SK-N-SH (cell line): Measurements from ENCODE around the gene MRPS9. TPM values are rescaled to one million over a fixed set of nuclear protein-coding genes. Genes with fewer than 3 reads are reported as not detected.

Experiments used
- CTCF ChIA-PET: fragments of 300-600, 350-600 bp; formaldehyde crosslinking; extraction: SDS; loops from one replicate; lab custom pipeline; 2021; lab: Yijun Ruan, JAX
- POLR2A ChIA-PET: fragments of 350-600 bp; sonication (Branson Sonifier 250); formaldehyde crosslinking; extraction: SDS; loops from one replicate; lab custom pipeline; 2020; ENCODE audit warnings: antibody characterized with exemption, inconsistent platforms; lab: Yijun Ruan, JAX
- DNase-seq: peaks from one replicate; pipeline ENCODE4 v3.0.0; 2012
- H2AFZ ChIP-seq: fragments of 200-600 bp; sonication (generic); 2 replicates; pipeline ENCODE4 v1.8.1; 2016; ENCODE audit warnings: antibody characterized with exemption, mild to moderate bottlenecking, low read depth
- H3F3A ChIP-seq: fragments of 200-600 bp; sonication (generic); replicated peaks from 2 replicates; pipeline ENCODE3; 2016; ENCODE audit warnings: antibody characterized with exemption, mild to moderate bottlenecking; ENCODE audit not compliant: insufficient read depth
- H3K27ac ChIP-seq, 2 experiments: fragments of 200-500 bp in 1 of 2; fragments of 200-600 bp in 1 of 2; sonication (Bioruptor generic) in 1 of 2; sonication (generic), shearing (Covaris generic) in 1 of 2; 2 replicates each; pipeline versions ENCODE4 v1.5.1 to v1.6.1; 2014 to 2016; ENCODE audit warnings: low read depth in 2 of 2, inconsistent platforms in 1 of 2, low read length in 1 of 2, mild to moderate bottlenecking in 1 of 2, mixed read lengths in 1 of 2
- H3K27me3 ChIP-seq: fragments of 200-600 bp; sonication (generic), shearing (Covaris generic); 2 replicates; pipeline ENCODE4 v1.6.1; 2016; ENCODE audit warnings: mixed run types; ENCODE audit not compliant: insufficient read depth
- H3K36me3 ChIP-seq, 2 experiments: fragments of 200-500 bp in 1 of 2; fragments of 200-600 bp in 1 of 2; sonication (Bioruptor generic) in 1 of 2; sonication (generic) in 1 of 2; replicated peaks in 1 of 2; 2 replicates each; pipeline versions ENCODE3 to v1.5.1; 2014 to 2016; ENCODE audit warnings: low read length in 1 of 2, mild to moderate bottlenecking in 1 of 2; ENCODE audit not compliant: insufficient read depth in 2 of 2, control insufficient read depth in 1 of 2
- H3K4me1 ChIP-seq, 2 experiments: fragments of 200-500 bp in 1 of 2; fragments of 200-600 bp in 1 of 2; sonication (Bioruptor generic) in 1 of 2; sonication (generic), shearing (Covaris generic) in 1 of 2; 2 replicates each; pipeline versions ENCODE4 v1.5.1 to v1.6.1; 2014 to 2016; ENCODE audit warnings: low read depth in 1 of 2, low read length in 1 of 2, mixed run types in 1 of 2; ENCODE audit not compliant: insufficient read depth in 2 of 2, control insufficient read depth in 1 of 2
- H3K4me2 ChIP-seq: fragments of 200-600 bp; sonication (generic), shearing (Covaris generic); 2 replicates; pipeline ENCODE4 v1.6.1; 2017; ENCODE audit warnings: mixed run types
- H3K4me3 ChIP-seq, 2 experiments: fragments of 200-500 bp in 1 of 2; fragments of 200-600 bp in 1 of 2; sonication (Bioruptor generic) in 1 of 2; sonication (generic), shearing (Covaris generic) in 1 of 2; 2 replicates each; pipeline versions ENCODE4 v1.5.1 to v1.8.1; 2014 to 2016; ENCODE audit warnings: low read depth in 2 of 2, inconsistent platforms in 1 of 2, low read length in 1 of 2, mild to moderate bottlenecking in 1 of 2, mixed read lengths in 1 of 2, moderate library complexity in 1 of 2
- H3K79me2 ChIP-seq: fragments of 200-600 bp; sonication (generic); 2 replicates; pipeline ENCODE4 v1.8.1; 2017; ENCODE audit warnings: mild to moderate bottlenecking; ENCODE audit not compliant: insufficient read depth
- H3K9ac ChIP-seq: fragments of 200-600 bp; sonication (generic); 2 replicates; pipeline ENCODE4 v1.6.1; 2017; ENCODE audit warnings: mixed run types
- H3K9me2 ChIP-seq: fragments of 200-600 bp; sonication (generic); 2 replicates; pipeline ENCODE4 v1.6.1; 2017; ENCODE audit warnings: mixed run types
- H3K9me3 ChIP-seq: fragments of 200-600 bp; sonication (generic); 2 replicates; pipeline ENCODE4 v1.6.1; 2017; ENCODE audit warnings: mixed run types, mild to moderate bottlenecking, moderate library complexity
- H4K20me1 ChIP-seq: fragments of 200-600 bp; sonication (generic); 2 replicates; pipeline ENCODE4 v1.6.1; 2017; ENCODE audit warnings: mild to moderate bottlenecking, mixed run types; ENCODE audit not compliant: insufficient read depth
- CHD2 ChIP-seq: fragments of 150-350 bp; IDR thresholded peaks from 2 replicates; pipeline ENCODE4 v1.6.1; 2018; ENCODE audit warnings: low read length; ENCODE audit not compliant: partially characterized antibody
- ELF1 ChIP-seq: IDR thresholded peaks from 2 replicates; pipeline ENCODE4 v1.4.0; 2012
- FOXJ3 ChIP-seq: sonication (generic); formaldehyde crosslinking; IDR thresholded peaks from 2 replicates; pipeline ENCODE4 v1.5.1; 2020; ENCODE audit warnings: mild to moderate bottlenecking, missing genetic modification reagents
- GABPA ChIP-seq: IDR thresholded peaks from 2 replicates; pipeline ENCODE4 v1.4.0; 2012; ENCODE audit warnings: low read depth, mild to moderate bottlenecking
- MAX ChIP-seq: IDR thresholded peaks from 2 replicates; pipeline ENCODE4 v1.4.0; 2012; ENCODE audit warnings: low read depth
- MEF2A ChIP-seq: IDR thresholded peaks from 2 replicates; pipeline ENCODE4 v1.4.0; 2012; ENCODE audit warnings: low read depth, borderline replicate concordance
- MXI1 ChIP-seq: IDR thresholded peaks from 2 replicates; pipeline ENCODE4 v1.6.1; 2012; ENCODE audit warnings: mild to moderate bottlenecking, low read depth, low read length, improper control_type of control experiment
- RAD21 ChIP-seq: IDR thresholded peaks from 2 replicates; pipeline ENCODE4 v1.6.1; 2012; ENCODE audit warnings: mild to moderate bottlenecking, low read length
- RFX5 ChIP-seq: IDR thresholded peaks from 2 replicates; pipeline ENCODE4 v1.6.1; 2012; ENCODE audit warnings: mild to moderate bottlenecking, improper control_type of control experiment, low read length
- TAF1 ChIP-seq: IDR thresholded peaks from 2 replicates; pipeline ENCODE4 v1.6.1; 2012; ENCODE audit warnings: low read depth, mild to moderate bottlenecking, low read length, moderate library complexity, borderline replicate concordance
- USF2 ChIP-seq: fragments of 150-350 bp; IDR thresholded peaks from 2 replicates; pipeline ENCODE4 v1.6.1; 2017; ENCODE audit warnings: antibody characterized with exemption, low read length, low read depth, borderline replicate concordance
- YY1 ChIP-seq: IDR thresholded peaks from 2 replicates; pipeline ENCODE4 v1.4.0; 2012; ENCODE audit warnings: low read depth, mild to moderate bottlenecking
- WGBS: methylation state at CpG from one replicate; pipeline ENCODE4 v1.1.6; 2017; ENCODE audit warnings: low lambda C conversion rate; 5-methylcytosine and 5-hydroxymethylcytosine counted together
- polyA plus RNA-seq, 3 experiments: library from polyadenylated mRNA; depleted of rRNA; stranded (reverse); fragments of >200 nt; gene quantifications; 2 replicates each; pipeline ENCODE4 v1.2.3, GENCODE V29; 2012
- TF ChIP-seq, protein P1 (sequence below): IDR thresholded peaks from 2 replicates; pipeline ENCODE4 v1.4.0; 2012; ENCODE audit warnings: low read depth, borderline replicate concordance
- TF ChIP-seq, protein P2 (sequence below): IDR thresholded peaks from 2 replicates; pipeline ENCODE4 v1.4.0; 2012; ENCODE audit warnings: low read depth, borderline replicate concordance
- TF ChIP-seq, protein P3 (sequence below): IDR thresholded peaks from 2 replicates; pipeline ENCODE4 v1.6.1; 2012; ENCODE audit warnings: mild to moderate bottlenecking, low read depth, low read length, moderate library complexity
- TF ChIP-seq, protein P4 (sequence below): fragments of 200-600 bp; sonication (generic); IDR thresholded peaks from 2 replicates; pipeline ENCODE4 v1.6.1; 2017; ENCODE audit warnings: antibody characterized with exemption, mild to moderate bottlenecking, moderate library complexity

MRPS9 gene
- polyA plus RNA-seq, 1 of the 3 experiments (the other 2 are of a cell fraction): 31.8 TPM

DNA sequence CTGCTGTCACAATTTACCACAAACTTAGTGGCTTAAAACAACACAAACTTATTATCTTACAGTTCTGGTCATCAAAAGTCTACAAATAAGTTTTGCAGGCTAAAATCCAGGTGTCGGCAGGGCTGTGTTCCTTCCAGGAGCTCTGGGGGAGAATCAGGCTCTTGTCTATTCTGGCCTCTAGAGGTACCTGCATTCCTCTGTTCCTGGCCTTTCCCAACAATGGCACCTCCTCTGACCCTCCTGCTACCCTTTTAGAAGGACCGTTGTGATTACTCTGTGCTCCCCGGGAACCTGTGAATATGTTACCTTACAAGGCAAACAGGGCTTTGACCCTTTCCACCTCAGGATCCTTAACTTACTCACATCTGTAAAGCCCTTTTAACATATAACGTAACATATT lies 98.5 kb downstream of the MRPS9 start:
- Histone ChIP-seq H2AFZ (no peak overlapping the region), H3K27ac (no peak overlapping the region), H3F3A (no peaks in the 10 kb centered on the region), H3K9me2 (no peaks in the 10 kb centered on the region), H3K27me3 (no peaks in the 10 kb centered on the region; the same call in 1 of the 2 replicates), H3K9me3 (no peaks in the 10 kb centered on the region), H4K20me1 (no peaks in the 10 kb centered on the region), H3K4me3 (no peak overlapping the region), H3K4me2 (no peak overlapping the region), H3K4me1 (no peaks in the 10 kb centered on the region), H3K36me3 (no peaks in the 10 kb centered on the region), H3K79me2 (no peaks in the 10 kb centered on the region), H3K9ac (no peak overlapping the region)
- no peak for TF ChIP-seq TAF1
- no peak for TF ChIP-seq RFX5
- no peak for TF ChIP-seq MXI1
- no peak for TF ChIP-seq ELF1
- no peak for TF ChIP-seq CHD2
- TF ChIP-seq, protein P1, sequence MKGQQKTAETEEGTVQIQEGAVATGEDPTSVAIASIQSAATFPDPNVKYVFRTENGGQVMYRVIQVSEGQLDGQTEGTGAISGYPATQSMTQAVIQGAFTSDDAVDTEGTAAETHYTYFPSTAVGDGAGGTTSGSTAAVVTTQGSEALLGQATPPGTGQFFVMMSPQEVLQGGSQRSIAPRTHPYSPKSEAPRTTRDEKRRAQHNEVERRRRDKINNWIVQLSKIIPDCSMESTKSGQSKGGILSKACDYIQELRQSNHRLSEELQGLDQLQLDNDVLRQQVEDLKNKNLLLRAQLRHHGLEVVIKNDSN: no peak
- TF ChIP-seq GABPA: no peak
- TF ChIP-seq, protein P2, sequence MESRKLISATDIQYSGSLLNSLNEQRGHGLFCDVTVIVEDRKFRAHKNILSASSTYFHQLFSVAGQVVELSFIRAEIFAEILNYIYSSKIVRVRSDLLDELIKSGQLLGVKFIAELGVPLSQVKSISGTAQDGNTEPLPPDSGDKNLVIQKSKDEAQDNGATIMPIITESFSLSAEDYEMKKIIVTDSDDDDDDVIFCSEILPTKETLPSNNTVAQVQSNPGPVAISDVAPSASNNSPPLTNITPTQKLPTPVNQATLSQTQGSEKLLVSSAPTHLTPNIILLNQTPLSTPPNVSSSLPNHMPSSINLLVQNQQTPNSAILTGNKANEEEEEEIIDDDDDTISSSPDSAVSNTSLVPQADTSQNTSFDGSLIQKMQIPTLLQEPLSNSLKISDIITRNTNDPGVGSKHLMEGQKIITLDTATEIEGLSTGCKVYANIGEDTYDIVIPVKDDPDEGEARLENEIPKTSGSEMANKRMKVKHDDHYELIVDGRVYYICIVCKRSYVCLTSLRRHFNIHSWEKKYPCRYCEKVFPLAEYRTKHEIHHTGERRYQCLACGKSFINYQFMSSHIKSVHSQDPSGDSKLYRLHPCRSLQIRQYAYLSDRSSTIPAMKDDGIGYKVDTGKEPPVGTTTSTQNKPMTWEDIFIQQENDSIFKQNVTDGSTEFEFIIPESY: no peak
- CTCF ChIA-PET: interaction anchor here (1.0 to 1.3 kb wide), 2 partner anchors 22 to 100 kb away, joined by 4 to 7 read pairs; no protein-coding TSS in a partner anchor
- POLR2A ChIA-PET: no interaction called here
- DNase-seq: no peak
- WGBS: 67% methylated on average over 4 of the region's 4 CpGs

DNA sequence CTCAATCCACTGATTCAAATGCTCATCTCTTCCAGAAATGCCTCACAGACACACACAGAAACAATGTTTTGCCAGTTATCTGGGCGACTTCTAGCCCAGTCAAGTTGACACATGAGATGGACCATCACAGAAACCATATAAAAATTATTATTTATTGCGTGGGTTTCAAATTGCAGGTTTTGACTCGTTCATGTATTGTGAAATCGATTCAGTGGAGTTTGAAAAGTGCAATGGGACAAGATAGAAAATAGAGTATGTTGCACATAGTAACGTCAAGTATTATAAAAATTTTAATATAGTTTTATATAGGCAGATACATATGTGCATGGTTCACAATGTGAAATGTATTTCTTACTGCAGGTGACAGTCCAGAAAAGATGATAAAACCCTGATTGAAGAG lies 100.8 kb downstream of the MRPS9 start:
- no peaks in the 10 kb centered on the region for H3K79me2 ChIP-seq
- no peak for TF ChIP-seq YY1
- TF ChIP-seq, protein P3, sequence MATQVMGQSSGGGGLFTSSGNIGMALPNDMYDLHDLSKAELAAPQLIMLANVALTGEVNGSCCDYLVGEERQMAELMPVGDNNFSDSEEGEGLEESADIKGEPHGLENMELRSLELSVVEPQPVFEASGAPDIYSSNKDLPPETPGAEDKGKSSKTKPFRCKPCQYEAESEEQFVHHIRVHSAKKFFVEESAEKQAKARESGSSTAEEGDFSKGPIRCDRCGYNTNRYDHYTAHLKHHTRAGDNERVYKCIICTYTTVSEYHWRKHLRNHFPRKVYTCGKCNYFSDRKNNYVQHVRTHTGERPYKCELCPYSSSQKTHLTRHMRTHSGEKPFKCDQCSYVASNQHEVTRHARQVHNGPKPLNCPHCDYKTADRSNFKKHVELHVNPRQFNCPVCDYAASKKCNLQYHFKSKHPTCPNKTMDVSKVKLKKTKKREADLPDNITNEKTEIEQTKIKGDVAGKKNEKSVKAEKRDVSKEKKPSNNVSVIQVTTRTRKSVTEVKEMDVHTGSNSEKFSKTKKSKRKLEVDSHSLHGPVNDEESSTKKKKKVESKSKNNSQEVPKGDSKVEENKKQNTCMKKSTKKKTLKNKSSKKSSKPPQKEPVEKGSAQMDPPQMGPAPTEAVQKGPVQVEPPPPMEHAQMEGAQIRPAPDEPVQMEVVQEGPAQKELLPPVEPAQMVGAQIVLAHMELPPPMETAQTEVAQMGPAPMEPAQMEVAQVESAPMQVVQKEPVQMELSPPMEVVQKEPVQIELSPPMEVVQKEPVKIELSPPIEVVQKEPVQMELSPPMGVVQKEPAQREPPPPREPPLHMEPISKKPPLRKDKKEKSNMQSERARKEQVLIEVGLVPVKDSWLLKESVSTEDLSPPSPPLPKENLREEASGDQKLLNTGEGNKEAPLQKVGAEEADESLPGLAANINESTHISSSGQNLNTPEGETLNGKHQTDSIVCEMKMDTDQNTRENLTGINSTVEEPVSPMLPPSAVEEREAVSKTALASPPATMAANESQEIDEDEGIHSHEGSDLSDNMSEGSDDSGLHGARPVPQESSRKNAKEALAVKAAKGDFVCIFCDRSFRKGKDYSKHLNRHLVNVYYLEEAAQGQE: no peak
- no peak for TF ChIP-seq ELF1
- no peak for TF ChIP-seq TAF1
- no peak for TF ChIP-seq MEF2A
- no peak for TF ChIP-seq USF2
- TF ChIP-seq, protein P1: no peak
- TF ChIP-seq CHD2: no peak
- TF ChIP-seq, protein P4, sequence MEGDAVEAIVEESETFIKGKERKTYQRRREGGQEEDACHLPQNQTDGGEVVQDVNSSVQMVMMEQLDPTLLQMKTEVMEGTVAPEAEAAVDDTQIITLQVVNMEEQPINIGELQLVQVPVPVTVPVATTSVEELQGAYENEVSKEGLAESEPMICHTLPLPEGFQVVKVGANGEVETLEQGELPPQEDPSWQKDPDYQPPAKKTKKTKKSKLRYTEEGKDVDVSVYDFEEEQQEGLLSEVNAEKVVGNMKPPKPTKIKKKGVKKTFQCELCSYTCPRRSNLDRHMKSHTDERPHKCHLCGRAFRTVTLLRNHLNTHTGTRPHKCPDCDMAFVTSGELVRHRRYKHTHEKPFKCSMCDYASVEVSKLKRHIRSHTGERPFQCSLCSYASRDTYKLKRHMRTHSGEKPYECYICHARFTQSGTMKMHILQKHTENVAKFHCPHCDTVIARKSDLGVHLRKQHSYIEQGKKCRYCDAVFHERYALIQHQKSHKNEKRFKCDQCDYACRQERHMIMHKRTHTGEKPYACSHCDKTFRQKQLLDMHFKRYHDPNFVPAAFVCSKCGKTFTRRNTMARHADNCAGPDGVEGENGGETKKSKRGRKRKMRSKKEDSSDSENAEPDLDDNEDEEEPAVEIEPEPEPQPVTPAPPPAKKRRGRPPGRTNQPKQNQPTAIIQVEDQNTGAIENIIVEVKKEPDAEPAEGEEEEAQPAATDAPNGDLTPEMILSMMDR: no peak
- TF ChIP-seq RAD21: no peak
- TF ChIP-seq MAX: no peak
- TF ChIP-seq FOXJ3 (CRISPR knock-in tag): no peak
- TF ChIP-seq, all 33 proteins: peak for 0
- H3K4me2 ChIP-seq: no peak overlapping the region
- no peak overlapping the region for H2AFZ ChIP-seq
- H3K27me3 ChIP-seq: peaks cover 12% of the 10 kb centered on the region; the same call in 1 of the 2 replicates
- H3K4me1 ChIP-seq: peaks cover 0 to 4% of the 10 kb centered on the region in 2 experiments; a peak in 1 of 4 replicates
- H3K27ac ChIP-seq: no peak overlapping the region
- no peak for DNase-seq
- CTCF ChIA-PET: interaction anchor here (2.4 kb wide), 1 partner anchor 97 kb away, joined by 10 read pairs; no protein-coding TSS in a partner anchor
- 39% methylated on average over 5 of the region's 5 CpGs for WGBS
- no peaks in the 10 kb centered on the region for H3K9me3 ChIP-seq
- POLR2A ChIA-PET: no interaction called here
- peaks cover 3% of the 10 kb centered on the region for H3F3A ChIP-seq
- no peaks in the 10 kb centered on the region for H3K36me3 ChIP-seq
- H4K20me1 ChIP-seq: no peaks in the 10 kb centered on the region
- no peaks in the 10 kb centered on the region for H3K9me2 ChIP-seq
- H3K4me3 ChIP-seq: no peak overlapping the region
- H3K9ac ChIP-seq: no peak overlapping the region
